Panc1 (cell line): ENCODE data around the gene PPDPF. TPM values are rescaled to one million over a fixed set of nuclear protein-coding genes. Genes with fewer than 3 reads are reported as not detected.

Source experiments
- ATAC-seq: fragments of 200-7000 bp; cut with Tn5 transposase; 2 replicates; pipeline ENCODE4 v1.9.1; 2020; ENCODE audit warnings: mild to moderate bottlenecking, moderate library complexity
- BruUV-seq: library from RNA; stranded (reverse); fragments of 400-500 nt; replicated peaks from 2 replicates; lab custom pipeline; 2021; lab: Mats Ljungman, UMichigan
- CTCF ChIA-PET: fragments of 300-600 bp; sonication (Branson Sonifier 250); formaldehyde crosslinking; loops from one replicate; lab custom pipeline; 2022; ENCODE audit warnings: antibody characterized with exemption; lab: Charles Lee
- POLR2A ChIA-PET: fragments of 300-600 bp; sonication (Branson Sonifier 250); formaldehyde crosslinking; loops from one replicate; lab custom pipeline; 2022; ENCODE audit warnings: antibody characterized with exemption; lab: Charles Lee
- DNase-seq: peaks from one replicate; pipeline ENCODE4 v3.0.0-alpha.2; 2010; ENCODE audit warnings: low read depth, low spot score
- H3K27ac ChIP-seq: 2 replicates; pipeline ENCODE4 v1.5.1; 2011; ENCODE audit warnings: mild to moderate bottlenecking, low read length, inconsistent platforms
- H3K27me3 ChIP-seq: fragments of 200-500 bp; sonication (Bioruptor generic); 2 replicates; pipeline ENCODE4 v1.6.0; 2014; ENCODE audit warnings: low read length, inconsistent platforms; ENCODE audit not compliant: control insufficient read depth, insufficient read depth
- H3K36me3 ChIP-seq: fragments of 200-500 bp; sonication (Bioruptor generic); 2 replicates; pipeline ENCODE4 v1.5.1; 2014; ENCODE audit warnings: inconsistent platforms, mild to moderate bottlenecking, low read length, moderate library complexity; ENCODE audit not compliant: control insufficient read depth, insufficient read depth
- H3K4me1 ChIP-seq: 2 replicates; pipeline ENCODE4 v1.5.1; 2011; ENCODE audit warnings: inconsistent platforms, mild to moderate bottlenecking, low read length, moderate library complexity; ENCODE audit not compliant: control insufficient read depth, insufficient read depth
- H3K4me3 ChIP-seq, 2 experiments: 2 replicates each; pipeline ENCODE4 v1.5.1; 2011 to 2012; ENCODE audit warnings: low read depth in 2 of 2, low read length in 2 of 2, mild to moderate bottlenecking in 2 of 2, inconsistent platforms in 1 of 2, moderate library complexity in 1 of 2
- H3K9me3 ChIP-seq: fragments of 200-500 bp; sonication (Bioruptor generic); 2 replicates; pipeline ENCODE4 v1.5.1; 2014; ENCODE audit warnings: low read depth, mild to moderate bottlenecking, inconsistent platforms, low read length, moderate library complexity; ENCODE audit not compliant: control insufficient read depth, insufficient read depth
- CTCF ChIP-seq: fragments of 450-650 bp; IDR thresholded peaks from 2 replicates; pipeline ENCODE4 v1.5.1; 2017; ENCODE audit warnings: mild to moderate bottlenecking
- POLR2AphosphoS5 ChIP-seq: IDR thresholded peaks from 2 replicates; pipeline ENCODE4 v1.6.1; 2012; ENCODE audit warnings: mild to moderate bottlenecking, low read depth, low read length, moderate library complexity
- REST ChIP-seq, 2 experiments: IDR thresholded peaks; 2 replicates each; pipeline ENCODE4 v1.6.1; 2011 to 2012; ENCODE audit warnings: low read depth in 2 of 2, control low read depth in 1 of 2, low read length in 1 of 2, mild to moderate bottlenecking in 1 of 2, moderate library complexity in 1 of 2; ENCODE audit not compliant: insufficient read depth in 1 of 2
- SIN3A ChIP-seq: IDR thresholded peaks from 2 replicates; pipeline ENCODE4 v1.6.1; 2012; ENCODE audit warnings: low read depth, mild to moderate bottlenecking, low read length, moderate library complexity, borderline replicate concordance; ENCODE audit not compliant: insufficient read depth
- TCF7L2 ChIP-seq: IDR thresholded peaks from 2 replicates; pipeline ENCODE4 v1.6.1; 2011; ENCODE audit warnings: mild to moderate bottlenecking, low read depth, low read length, inconsistent platforms
- in situ Hi-C: cut with HindIII; loops from 2 replicates; pipeline ENCODE4 v1.10.0; 2016; ENCODE audit warnings: low sequenced_read_pairs, low pct_unique_long_range_greater_than_20kb
- intact Hi-C: fragments of 100-400 bp; cut with micrococcal nuclease; formaldehyde crosslinking; loops from one replicate; pipeline ENCODE4 v1.10.0; 2022; ENCODE audit not compliant: unreplicated experiment
- total RNA-seq: library from RNA; stranded (reverse); gene quantifications from one replicate; pipeline ENCODE4 v1.2.1, GENCODE V29; 2021; ENCODE audit not compliant: unreplicated experiment

Gene PPDPF
- total RNA-seq, 1 experiment from 2014 or later, result 241 TPM

GRCh38 chr20:63549019-63549418 lies 28.5 kb downstream of the PPDPF start:
- no peak for TF ChIP-seq TCF7L2
- TF ChIP-seq POLR2AphosphoS5, result no peak
- TF ChIP-seq CTCF, result no peak
- TF ChIP-seq SIN3A, result no peak
- DNase-seq (no peak), ATAC-seq (no peak)
- no peaks in the 10 kb centered on the region for H3K27me3 ChIP-seq
- no peaks in the 10 kb centered on the region for H3K9me3 ChIP-seq
- no peak overlapping the region for H3K27ac ChIP-seq
- ChIA-PET CTCF (no interaction called here), POLR2A (no interaction called here)
- BruUV-seq, result no TSS peak
- H3K4me3 ChIP-seq, result no peak overlapping the region
- H3K36me3 ChIP-seq, result no peaks in the 10 kb centered on the region
- in situ Hi-C loops (no loop called here), intact Hi-C loops (no loop called here)
- H3K4me1 ChIP-seq, result peaks cover 18% of the 10 kb centered on the region

GRCh38 chr20:63549679-63550282 lies 29.2 kb downstream of the PPDPF start:
- Histone ChIP-seq H3K4me3 (no peak overlapping the region), H3K9me3 (no peaks in the 10 kb centered on the region), H3K36me3 (no peaks in the 10 kb centered on the region), H3K27ac (no peak overlapping the region), H3K4me1 (peaks cover 18% of the 10 kb centered on the region), H3K27me3 (no peaks in the 10 kb centered on the region)
- no peak for DNase-seq
- CTCF ChIA-PET, result interaction anchor here (0.6 kb wide), 1 partner anchor 97 kb away, joined by 3 read pairs; no protein-coding TSS in a partner anchor
- BruUV-seq, result no TSS peak
- POLR2A ChIA-PET, result no interaction called here
- TF ChIP-seq CTCF (no peak), POLR2AphosphoS5 (no peak)
- no peak for ATAC-seq
- intact Hi-C loops, result no loop called here
- in situ Hi-C loops, result no loop called here

GRCh38 chr20:63551068-63551467 lies 30.5 kb downstream of the PPDPF start:
- ChIA-PET CTCF (no interaction called here), POLR2A (no interaction called here)
- TF ChIP-seq CTCF (no peak), POLR2AphosphoS5 (no peak), SIN3A (no peak), TCF7L2 (no peak), REST (IDR thresholded peaks at IDR 0.05; ENCODE audit: insufficient read depth in 1 of 2, low read depth in 2 of 2, low read length in 1 of 2) (no peak)
- no peaks in the 10 kb centered on the region for H3K27me3 ChIP-seq
- peaks cover 14% of the 10 kb centered on the region for H3K4me1 ChIP-seq
- intact Hi-C loops, result no loop called here
- no peak overlapping the region for H3K4me3 ChIP-seq
- no peak overlapping the region for H3K27ac ChIP-seq
- H3K9me3 ChIP-seq, result no peaks in the 10 kb centered on the region
- in situ Hi-C loops, result no loop called here
- BruUV-seq, result no TSS peak
- no peaks in the 10 kb centered on the region for H3K36me3 ChIP-seq
- no peak for ATAC-seq
- DNase-seq, result no peak
